ENCODE results near the gene ABCD1.

DNA sequence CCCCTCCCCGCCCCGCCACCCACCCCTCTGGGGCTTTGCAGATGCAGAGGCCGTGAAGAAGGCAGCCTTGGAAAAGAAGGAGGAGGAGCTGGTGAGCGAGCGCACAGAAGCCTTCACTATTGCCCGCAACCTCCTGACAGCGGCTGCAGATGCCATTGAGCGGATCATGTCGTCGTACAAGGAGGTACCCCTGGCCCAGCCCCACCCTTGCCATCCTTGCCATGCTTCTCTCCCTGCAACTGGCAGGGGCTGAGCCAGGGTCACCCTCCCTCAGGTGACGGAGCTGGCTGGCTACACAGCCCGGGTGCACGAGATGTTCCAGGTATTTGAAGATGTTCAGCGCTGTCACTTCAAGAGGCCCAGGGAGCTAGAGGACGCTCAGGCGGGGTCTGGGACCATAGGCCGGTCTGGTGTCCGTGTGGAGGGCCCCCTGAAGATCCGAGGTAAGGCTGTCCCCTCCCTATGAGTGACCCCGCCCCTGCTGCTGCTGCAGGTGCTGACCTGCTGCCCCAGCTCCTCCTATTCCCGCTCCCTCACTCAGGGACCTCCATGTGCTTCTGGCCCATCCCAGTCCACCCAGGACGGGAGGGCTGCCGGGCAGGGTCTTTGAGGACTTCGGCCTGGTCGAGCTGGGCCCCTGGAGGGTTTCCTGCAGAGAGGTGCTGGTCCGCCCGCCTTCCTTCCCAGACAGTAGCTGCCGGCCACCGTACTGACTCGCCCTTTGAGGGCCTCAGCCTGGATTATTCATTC, 11.6 kb downstream of the ABCD1 start:
- TF ChIP-seq POLR2A (IDR thresholded peaks at IDR 0.05; ENCODE audit: low read depth) (no peak), CTCF (IDR thresholded peaks at IDR 0.05) (no peak), POLR2AphosphoS5 (IDR thresholded peaks at IDR 0.05) (no peak), EP300 (IDR thresholded peaks at IDR 0.05) (no peak)

Data from esophagus muscularis mucosa (tissue), 4 donors.